GM18909 (cell line): ENCODE measurements around the gene ZCCHC24.
A peak's percentile ranks its signal among the peaks of the same experiment; 100 is the strongest.

Experiments
- ATAC-seq: cut with Tn5 transposase; IDR thresholded peaks from one replicate; pipeline ENCODE4 v1.9.1; 2021; ENCODE audit warnings: mild to moderate bottlenecking; ENCODE audit not compliant: unreplicated experiment, poor library complexity

ZCCHC24 gene

DNA sequence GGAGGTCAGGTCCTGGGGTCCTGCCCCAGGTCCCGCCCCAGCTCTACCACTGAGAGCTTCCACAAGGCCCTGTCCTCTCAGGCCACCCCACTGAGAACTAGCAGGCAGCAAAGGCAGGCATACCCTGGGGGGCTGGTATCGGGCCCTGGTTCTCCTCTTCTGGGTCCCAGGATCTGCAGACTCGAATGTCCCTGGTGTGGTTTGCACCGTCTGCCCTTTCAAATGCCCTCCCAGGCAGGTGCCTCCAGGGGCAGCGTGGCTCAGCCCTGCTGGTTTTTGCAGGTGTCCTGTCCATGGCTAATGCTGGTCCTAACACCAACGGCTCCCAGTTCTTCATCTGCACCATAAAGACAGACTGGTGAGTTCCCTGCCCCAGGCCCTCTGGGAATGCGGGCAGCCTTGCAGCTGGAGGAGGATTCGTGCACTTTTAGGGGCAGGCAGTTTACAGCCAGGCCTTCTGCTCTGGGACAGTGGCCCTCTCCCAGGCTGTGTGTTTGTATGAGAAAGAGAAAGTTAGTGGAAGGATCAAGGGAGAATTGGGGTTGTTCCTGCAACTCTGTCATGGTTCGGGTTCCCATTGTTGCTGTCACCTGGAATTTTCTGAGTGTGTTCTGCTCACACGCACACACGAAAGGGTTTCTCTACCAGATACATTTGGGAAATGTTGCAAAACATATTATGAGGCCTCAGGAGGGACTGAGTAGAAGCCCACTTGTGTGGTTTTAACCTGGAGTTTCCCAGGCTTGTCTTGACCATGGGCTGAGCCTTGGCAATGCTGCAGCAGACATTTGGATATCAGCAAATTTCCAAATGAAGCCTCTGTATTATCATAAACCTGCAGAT is 93.2 kb downstream of the ZCCHC24 start:
- ATAC-seq = no peak

DNA sequence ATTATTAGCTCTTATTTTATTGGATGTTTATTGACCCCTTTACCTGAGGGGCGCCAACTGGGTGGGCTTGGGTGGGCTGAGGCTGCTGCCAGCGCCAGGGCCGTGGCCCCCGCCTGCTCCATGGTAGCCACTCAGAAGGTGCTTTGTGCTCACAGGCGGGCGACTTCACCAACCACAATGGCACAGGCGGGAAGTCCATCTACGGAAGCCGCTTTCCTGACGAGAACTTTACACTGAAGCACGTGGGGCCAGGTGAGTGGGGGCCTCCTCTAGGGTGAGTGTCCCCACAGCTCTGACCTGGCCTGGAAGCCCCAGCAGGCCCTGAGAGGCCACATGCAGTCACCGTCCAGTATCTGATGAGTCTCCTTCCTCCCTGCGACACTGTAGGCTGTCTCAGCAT is 94.1 kb downstream of the ZCCHC24 start:
- no peak for ATAC-seq

DNA sequence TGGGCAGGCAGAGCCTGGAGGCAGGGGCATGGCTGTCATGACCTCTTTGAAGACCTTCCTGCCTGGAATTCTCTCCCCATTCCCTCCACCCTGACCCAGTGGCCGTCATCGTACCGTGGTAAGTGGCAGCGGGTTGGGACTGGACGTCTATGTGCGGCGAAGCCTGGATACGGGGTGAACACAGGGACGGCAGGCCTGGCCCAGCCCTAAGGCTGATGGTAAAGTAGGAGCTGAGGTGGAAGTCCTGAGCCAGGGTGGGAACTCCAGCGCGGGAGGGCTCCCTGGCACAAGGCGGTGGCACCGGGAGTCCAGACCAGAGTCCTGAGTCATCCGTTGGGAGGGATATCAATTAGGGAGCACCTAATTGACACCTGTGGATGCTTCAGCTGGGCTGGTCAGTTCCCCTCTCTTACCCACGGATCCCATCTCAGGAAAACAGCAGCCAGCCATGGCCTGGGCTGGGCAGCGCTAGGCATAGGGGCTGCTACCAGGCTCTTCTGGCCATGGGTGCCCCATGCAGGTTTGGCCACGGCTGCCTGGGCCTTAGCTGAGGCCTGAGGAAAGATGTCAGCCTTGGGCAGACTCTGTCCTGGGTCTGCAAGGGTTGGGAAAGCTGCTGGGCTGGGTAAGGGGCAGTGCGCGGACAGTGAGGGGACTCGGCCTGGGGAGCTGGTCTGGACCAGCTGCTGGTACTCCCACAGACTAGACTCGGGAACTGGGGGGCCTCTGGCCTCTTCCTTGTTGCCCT is 94.8 kb downstream of the ZCCHC24 start:
- no peak for ATAC-seq

- no peak for ATAC-seq
Measured at GRCh38 chr10:79349766-79350406, 95.5 kb downstream of the ZCCHC24 start.

GRCh38 chr10:79349072-79349491 is 96.3 kb downstream of the ZCCHC24 start:
- ATAC-seq = no peak

- no peak for ATAC-seq
Measured at GRCh38 chr10:79348640-79348988, 96.8 kb downstream of the ZCCHC24 start.

DNA sequence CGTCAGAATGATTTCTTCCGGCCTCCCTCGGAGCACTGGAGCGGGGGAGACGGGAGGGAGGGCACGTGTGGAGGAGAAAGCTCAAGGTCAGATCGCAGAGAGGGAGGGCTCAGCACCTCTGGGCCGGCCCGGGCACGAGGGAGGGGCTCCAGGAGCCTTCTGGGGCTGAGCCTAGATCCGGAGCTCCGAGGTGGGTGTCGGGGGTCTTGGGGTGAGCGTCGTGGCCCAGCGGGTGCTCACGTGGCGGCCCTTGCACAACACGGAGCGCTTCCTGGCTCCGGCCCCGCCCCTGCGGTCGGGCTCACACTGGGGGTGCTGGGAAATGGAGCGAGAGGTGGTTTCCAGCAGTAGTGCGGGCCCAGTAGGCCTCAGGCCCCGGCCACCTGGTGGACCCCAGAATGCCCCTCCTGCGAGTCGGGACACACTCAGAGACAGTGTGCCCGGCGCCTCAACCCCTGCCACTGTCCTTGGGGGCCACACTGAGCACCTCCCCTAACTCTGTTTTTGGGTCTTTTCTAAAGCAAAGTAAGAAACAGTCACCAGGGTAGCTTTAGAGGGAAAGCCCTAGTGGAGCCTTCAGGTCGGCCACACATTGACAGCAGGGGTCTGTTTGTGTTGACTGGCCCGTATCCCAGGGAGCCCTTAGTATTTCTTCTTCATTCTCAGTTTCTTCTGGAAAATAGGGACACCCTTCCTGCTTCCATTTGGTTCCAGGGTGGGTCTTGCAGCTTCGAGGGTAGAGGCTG is 97.4 kb downstream of the ZCCHC24 start:
- peak; percentile 73 for ATAC-seq

- ATAC-seq = peak; percentile 81
Measured at GRCh38 chr10:79347226-79347893, 98.1 kb downstream of the ZCCHC24 start, which contains the start of gene PPIF. PPIF (plus strand) TSS chr10:79347469; CDS start chr10:79347549, 80 bp downstream.

GRCh38 chr10:79346388-79347225 is 98.8 kb downstream of the ZCCHC24 start:
- ATAC-seq = no peak

DNA sequence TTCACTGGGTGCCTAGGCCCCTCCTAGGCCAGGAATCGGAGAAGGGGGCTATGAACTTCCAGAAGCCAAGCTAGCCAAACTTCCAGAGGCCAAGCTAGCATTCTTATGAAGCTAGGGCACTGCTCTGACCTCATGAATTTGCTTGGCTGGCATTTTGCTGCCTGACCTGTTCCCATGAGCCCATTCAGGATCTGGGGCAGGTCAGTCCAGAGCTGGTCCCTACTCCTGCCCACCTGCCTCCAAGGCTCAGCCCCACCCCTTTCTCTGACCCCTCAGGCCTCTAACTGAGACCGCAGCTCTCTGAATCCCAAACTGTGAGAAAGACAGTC is 99.4 kb downstream of the ZCCHC24 start:
- ATAC-seq = no peak

- ATAC-seq = no peak
Measured at GRCh38 chr10:79345241-79346011, 100.0 kb downstream of the ZCCHC24 start.

DNA sequence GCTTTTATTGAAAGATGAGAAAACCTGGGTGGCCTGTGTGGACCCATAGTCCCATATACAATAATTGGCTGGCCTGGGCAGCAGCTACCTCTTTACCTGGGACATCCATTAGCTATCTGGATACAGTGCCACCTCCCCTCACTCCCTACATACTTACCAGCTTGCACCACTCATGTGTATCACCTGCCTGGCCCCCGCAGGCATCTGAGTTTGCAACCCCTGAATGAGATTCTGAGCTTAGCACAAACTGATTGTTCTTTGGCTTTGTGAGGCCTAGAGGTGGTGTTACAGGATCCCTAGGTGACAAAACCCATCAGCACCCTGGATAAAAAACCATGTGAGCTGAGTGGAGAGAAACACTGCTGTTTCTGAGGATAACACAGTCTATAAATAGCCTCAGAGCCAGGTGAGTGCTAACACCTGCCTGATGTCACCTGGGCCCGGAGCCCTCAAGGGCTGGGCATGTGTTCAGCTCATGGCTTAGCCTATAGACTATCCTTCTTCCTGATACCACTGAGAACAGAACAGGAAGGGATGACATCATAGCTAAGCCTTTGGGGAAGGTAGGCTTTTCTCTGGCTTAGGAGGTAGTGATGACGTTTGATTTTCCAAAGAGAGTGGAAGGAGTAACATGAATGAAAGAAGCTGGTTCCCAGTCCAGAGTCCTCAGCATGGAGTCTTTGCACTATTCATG is 100.8 kb downstream of the ZCCHC24 start:
- no peak for ATAC-seq

DNA sequence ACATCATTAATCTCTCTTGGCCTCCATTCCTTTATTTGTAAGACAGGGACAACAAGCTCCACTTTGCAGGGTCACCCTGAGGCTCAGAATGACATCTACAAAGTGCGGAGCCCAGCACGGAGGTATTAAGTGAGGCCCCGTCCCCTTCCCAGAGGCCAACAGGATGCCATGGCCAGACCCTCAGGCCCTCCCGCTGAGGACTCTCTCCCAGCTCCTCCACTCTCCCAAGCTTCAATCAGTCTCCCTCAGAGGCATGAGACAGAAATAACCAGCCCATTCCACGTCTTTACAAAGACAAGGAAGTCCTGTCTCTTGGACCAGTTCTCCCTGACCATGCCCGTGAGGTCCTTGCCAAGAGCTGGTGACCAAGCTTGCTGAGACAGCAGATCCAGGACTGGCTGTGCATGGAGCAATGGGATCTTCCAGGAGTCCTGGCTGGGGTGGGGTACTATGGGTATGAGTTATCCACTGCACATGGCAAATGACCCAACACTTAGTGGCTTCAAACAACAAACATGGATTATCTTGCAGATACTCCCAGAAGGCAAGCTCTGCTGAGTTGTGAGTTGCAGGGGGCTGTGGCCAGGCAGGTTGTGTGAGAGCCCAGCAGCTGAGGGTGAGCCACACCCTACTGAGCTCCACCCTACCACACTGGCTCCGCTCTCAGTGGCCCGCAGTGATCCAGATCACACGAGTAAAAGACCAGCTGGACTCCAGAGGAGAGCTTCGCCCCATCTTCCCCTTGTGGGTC is 102.4 kb downstream of the ZCCHC24 start:
- no peak for ATAC-seq

DNA sequence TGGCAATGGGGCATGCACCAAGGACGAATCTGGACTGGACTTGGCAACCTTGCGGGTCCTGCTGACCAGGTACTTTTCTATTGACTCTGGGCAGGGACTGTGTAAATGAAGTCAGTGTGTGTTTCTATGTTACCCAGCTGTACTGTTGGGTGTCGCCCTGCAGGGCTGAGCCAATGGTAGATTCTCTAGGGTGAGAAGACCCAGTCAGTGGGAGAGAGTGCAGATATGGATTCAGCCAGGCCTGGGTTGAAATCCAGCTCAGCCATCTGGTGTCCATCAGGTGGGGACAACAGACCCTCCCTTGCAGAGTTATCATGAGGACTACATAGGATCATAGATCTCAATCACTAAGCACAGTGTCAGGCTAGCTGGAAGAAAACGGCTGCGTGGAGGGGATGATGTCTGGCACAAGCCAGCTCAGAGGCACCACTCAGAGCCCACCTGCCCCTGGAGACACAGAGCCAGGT is 103.1 kb downstream of the ZCCHC24 start:
- no peak for ATAC-seq

- no peak for ATAC-seq
Measured at GRCh38 chr10:79340646-79341244, 104.7 kb downstream of the ZCCHC24 start.

DNA sequence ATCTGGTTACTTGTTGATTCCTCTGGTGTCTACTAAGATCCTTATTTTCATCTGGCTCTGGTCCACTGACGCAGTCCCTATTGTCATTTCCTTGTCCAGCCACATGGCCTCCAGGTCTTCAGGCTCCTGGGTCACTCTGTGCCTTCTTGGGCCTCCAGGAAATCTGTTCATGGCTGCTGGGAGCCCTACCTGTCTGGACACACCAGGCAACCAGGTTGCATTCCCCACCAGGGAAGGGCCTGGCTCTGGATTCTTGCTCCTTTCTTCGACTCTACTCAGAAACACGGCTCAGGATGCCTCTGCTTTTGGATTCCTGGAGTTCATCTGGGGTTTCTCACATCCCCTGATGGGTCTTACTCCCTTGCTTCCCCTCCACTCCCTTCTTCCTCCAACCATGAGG is 106.2 kb downstream of the ZCCHC24 start:
- no peak for ATAC-seq
